ENCODE measurements around the gene ARHGEF28. TPM values are rescaled to one million over a fixed set of nuclear protein-coding genes. Genes with fewer than 3 reads are reported as not detected.

ARHGEF28 gene
- total RNA-seq, 3 donors from 2014 or later (not counting 1 experiment from before 2014, with no cell fraction given) = 2.3 to 7.1 (median 5.8) TPM

DNA sequence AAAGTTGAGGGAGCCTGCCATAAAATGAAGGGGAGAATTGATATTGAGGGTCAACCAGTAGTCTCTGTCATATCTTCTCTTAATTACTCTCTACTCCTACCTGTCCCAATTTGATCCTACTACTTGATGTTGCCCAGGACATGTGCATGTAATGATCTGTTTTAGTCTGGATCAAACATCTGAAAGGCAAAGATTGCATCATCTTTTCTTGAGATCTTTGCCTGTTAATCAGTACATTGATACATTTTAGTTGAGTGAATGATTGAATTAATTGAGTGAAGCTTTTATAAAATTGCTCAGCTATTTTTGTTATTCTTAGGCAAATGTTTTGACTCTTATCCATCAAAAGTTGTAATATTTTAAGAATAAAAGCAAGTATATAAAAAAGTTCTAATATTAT lies 21.7 kb downstream of the ARHGEF28 start:
- no peak for ATAC-seq
- Histone ChIP-seq H3K36me3 (ENCODE audit: control insufficient read depth, insufficient read depth, low read length) (no peaks in the 10 kb centered on the region), H3K9me3 (ENCODE audit: control insufficient read depth, insufficient read depth, low read length) (no peaks in the 10 kb centered on the region), H3K4me1 (ENCODE audit: control insufficient read depth, insufficient read depth, low read length) (no peaks in the 10 kb centered on the region), H3K4me3 (ENCODE audit: low read length) (no peak overlapping the region), H3K27ac (ENCODE audit: low read length) (no peak overlapping the region), H3K27me3 (ENCODE audit: control insufficient read depth, insufficient read depth, low read length) (peaks cover 4% of the 10 kb centered on the region)
- no peak overlapping the region for H3K4me3 Mint-ChIP-seq
- DNase-seq = no peak
- TF ChIP-seq, protein P1, sequence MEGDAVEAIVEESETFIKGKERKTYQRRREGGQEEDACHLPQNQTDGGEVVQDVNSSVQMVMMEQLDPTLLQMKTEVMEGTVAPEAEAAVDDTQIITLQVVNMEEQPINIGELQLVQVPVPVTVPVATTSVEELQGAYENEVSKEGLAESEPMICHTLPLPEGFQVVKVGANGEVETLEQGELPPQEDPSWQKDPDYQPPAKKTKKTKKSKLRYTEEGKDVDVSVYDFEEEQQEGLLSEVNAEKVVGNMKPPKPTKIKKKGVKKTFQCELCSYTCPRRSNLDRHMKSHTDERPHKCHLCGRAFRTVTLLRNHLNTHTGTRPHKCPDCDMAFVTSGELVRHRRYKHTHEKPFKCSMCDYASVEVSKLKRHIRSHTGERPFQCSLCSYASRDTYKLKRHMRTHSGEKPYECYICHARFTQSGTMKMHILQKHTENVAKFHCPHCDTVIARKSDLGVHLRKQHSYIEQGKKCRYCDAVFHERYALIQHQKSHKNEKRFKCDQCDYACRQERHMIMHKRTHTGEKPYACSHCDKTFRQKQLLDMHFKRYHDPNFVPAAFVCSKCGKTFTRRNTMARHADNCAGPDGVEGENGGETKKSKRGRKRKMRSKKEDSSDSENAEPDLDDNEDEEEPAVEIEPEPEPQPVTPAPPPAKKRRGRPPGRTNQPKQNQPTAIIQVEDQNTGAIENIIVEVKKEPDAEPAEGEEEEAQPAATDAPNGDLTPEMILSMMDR (IDR thresholded peaks at IDR 0.05) = no peak
- peaks cover 15 to 19% of the 10 kb centered on the region in 2 donors for H3K27me3 Mint-ChIP-seq (ENCODE audit: low read depth in 2 of 2)
- H3K4me1 Mint-ChIP-seq = no peaks in the 10 kb centered on the region
- no peaks in the 10 kb centered on the region for H3K36me3 Mint-ChIP-seq
- H3K9me3 Mint-ChIP-seq = no peaks in the 10 kb centered on the region
- intact Hi-C loops (cut with micrococcal nuclease) = no loop called here
- H3K27ac Mint-ChIP-seq = no peak overlapping the region

DNA sequence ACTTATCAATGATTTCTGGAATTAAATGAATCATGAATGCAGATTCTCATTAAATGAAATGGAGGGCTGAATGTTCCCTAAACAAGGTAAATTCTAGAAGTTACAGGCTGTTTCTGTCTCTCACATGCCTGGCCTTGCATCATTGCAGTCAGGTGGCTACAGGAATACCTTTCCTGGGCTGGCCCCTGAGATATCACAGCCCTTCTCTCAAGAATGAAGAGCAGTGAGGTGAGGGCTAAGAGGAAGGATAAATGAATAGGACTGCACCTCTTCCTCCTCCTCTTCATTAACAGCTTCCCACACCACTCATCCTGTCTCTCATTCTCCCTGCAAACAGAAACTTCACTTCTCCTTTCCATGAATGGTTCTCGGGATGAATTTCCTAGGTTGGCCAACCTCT lies 22.5 kb downstream of the ARHGEF28 start:
- Mint-ChIP-seq H3K27ac (no peak overlapping the region), H3K4me1 (no peaks in the 10 kb centered on the region), H3K36me3 (no peaks in the 10 kb centered on the region), H3K27me3 (ENCODE audit: low read depth in 2 of 2) (peaks cover 15 to 17% of the 10 kb centered on the region in 2 donors), H3K9me3 (no peaks in the 10 kb centered on the region), H3K4me3 (no peak overlapping the region)
- Histone ChIP-seq H3K36me3 (ENCODE audit: control insufficient read depth, insufficient read depth, low read length) (no peaks in the 10 kb centered on the region), H3K27me3 (ENCODE audit: control insufficient read depth, insufficient read depth, low read length) (peaks cover 4% of the 10 kb centered on the region), H3K27ac (ENCODE audit: low read length) (no peak overlapping the region), H3K9me3 (ENCODE audit: control insufficient read depth, insufficient read depth, low read length) (no peaks in the 10 kb centered on the region), H3K4me1 (ENCODE audit: control insufficient read depth, insufficient read depth, low read length) (no peaks in the 10 kb centered on the region), H3K4me3 (ENCODE audit: low read length) (no peak overlapping the region)
- TF ChIP-seq, protein P1 (IDR thresholded peaks at IDR 0.05) = no peak
- ATAC-seq = no peak
- 89% methylated on average over 1 of the region's 1 CpG for WGBS (ENCODE audit: insufficient coverage)
- no peak for DNase-seq
- intact Hi-C loops (cut with micrococcal nuclease) = no loop called here

DNA sequence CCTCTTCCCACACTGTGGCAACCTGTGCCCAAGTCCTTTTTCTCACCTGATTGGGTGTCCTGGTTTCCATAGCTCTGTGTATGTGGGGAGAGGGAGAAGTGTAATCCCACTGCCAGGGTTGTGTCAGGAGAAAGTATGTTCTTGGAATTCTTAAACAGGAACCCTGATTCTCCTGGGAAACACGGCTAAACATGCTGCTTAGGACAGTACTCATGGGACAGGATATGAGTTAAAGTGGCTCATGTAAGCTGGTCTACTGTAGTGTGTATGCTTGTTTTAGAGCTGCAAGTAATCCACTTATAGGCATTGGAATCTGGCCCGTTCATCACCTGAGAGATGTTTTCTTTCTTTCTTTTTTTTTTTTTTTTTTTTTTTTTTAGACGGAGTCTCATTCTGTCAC lies 23.9 kb downstream of the ARHGEF28 start:
- Mint-ChIP-seq H3K9me3 (no peaks in the 10 kb centered on the region), H3K4me1 (no peaks in the 10 kb centered on the region), H3K27ac (no peak overlapping the region), H3K27me3 (ENCODE audit: low read depth in 2 of 2) (peaks cover 8 to 17% of the 10 kb centered on the region in 2 donors), H3K36me3 (no peaks in the 10 kb centered on the region), H3K4me3 (no peak overlapping the region)
- no peak overlapping the region for H3K27ac ChIP-seq (ENCODE audit: low read length)
- no peaks in the 10 kb centered on the region for H3K4me1 ChIP-seq (ENCODE audit: control insufficient read depth, insufficient read depth, low read length)
- no peaks in the 10 kb centered on the region for H3K36me3 ChIP-seq (ENCODE audit: control insufficient read depth, insufficient read depth, low read length)
- DNase-seq = no peak
- intact Hi-C loops (cut with micrococcal nuclease) = no loop called here
- H3K4me3 ChIP-seq (ENCODE audit: low read length) = no peak overlapping the region
- peaks cover 4% of the 10 kb centered on the region for H3K27me3 ChIP-seq (ENCODE audit: control insufficient read depth, insufficient read depth, low read length)
- no peak for ATAC-seq
- TF ChIP-seq, protein P1 (IDR thresholded peaks at IDR 0.05) = no peak
- WGBS (ENCODE audit: insufficient coverage) = 94% methylated on average over 2 of the region's 3 CpGs
- no peaks in the 10 kb centered on the region for H3K9me3 ChIP-seq (ENCODE audit: control insufficient read depth, insufficient read depth, low read length)

DNA sequence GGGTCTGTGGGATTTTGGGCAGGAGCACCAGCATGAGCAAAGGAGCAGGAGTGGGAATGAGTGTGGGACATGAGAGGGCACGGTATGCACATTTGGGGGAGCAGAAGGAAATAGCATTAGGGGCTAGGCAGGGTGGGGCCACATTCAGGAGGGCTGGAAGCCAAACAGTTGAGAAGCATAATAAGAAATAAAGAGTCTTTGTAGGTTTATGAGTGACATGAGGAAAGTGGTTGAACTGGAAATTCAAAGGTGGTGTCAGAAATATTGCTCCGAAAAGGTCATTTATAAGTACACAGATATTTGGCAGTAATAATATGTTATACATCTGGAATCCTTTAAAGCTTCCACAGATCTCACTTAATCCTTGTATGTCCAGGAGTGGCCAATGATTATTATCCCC lies 26.4 kb downstream of the ARHGEF28 start:
- WGBS (ENCODE audit: insufficient coverage) = 86% methylated on average over 1 of the region's 2 CpGs
- no peaks in the 10 kb centered on the region for H3K36me3 ChIP-seq (ENCODE audit: control insufficient read depth, insufficient read depth, low read length)
- Mint-ChIP-seq H3K36me3 (no peaks in the 10 kb centered on the region), H3K4me3 (no peak overlapping the region), H3K27me3 (ENCODE audit: low read depth in 2 of 2) (peaks cover 5 to 6% of the 10 kb centered on the region in 2 donors), H3K27ac (no peak overlapping the region), H3K9me3 (no peaks in the 10 kb centered on the region), H3K4me1 (peaks cover 0 to 6% of the 10 kb centered on the region in 2 donors)
- no peaks in the 10 kb centered on the region for H3K4me1 ChIP-seq (ENCODE audit: control insufficient read depth, insufficient read depth, low read length)
- H3K9me3 ChIP-seq (ENCODE audit: control insufficient read depth, insufficient read depth, low read length) = no peaks in the 10 kb centered on the region
- TF ChIP-seq, protein P1 (IDR thresholded peaks at IDR 0.05) = no peak
- no peak overlapping the region for H3K4me3 ChIP-seq (ENCODE audit: low read length)
- ATAC-seq = no peak
- H3K27ac ChIP-seq (ENCODE audit: low read length) = no peak overlapping the region
- no peaks in the 10 kb centered on the region for H3K27me3 ChIP-seq (ENCODE audit: control insufficient read depth, insufficient read depth, low read length)
- DNase-seq = no peak
- intact Hi-C loops (cut with micrococcal nuclease) = no loop called here
